IMR-90 (cell line): ENCODE data around the gene VPS13A. TPM values are rescaled to one million over a fixed set of nuclear protein-coding genes. Genes with fewer than 3 reads are reported as not detected.
"Not testable (repeated sequence)": the region's sequence is repeated elsewhere in the genome, so short reads cannot be mapped to it uniquely, and the experiment has no call there.

ENCODE experiments used
- ATAC-seq: fragments of 200-7000 bp; cut with Tn5 transposase; 2 replicates; pipeline ENCODE4 v1.9.1; 2020; ENCODE audit warnings: low read depth, mild to moderate bottlenecking, moderate library complexity
- BruUV-seq: library from RNA; stranded (reverse); fragments of 400-500 nt; replicated peaks from 2 replicates; lab custom pipeline; 2021; lab: Mats Ljungman, UMichigan
- CTCF ChIA-PET: fragments of 300-600 bp; formaldehyde crosslinking; extraction: SDS; loops from one replicate; lab custom pipeline; 2021; ENCODE audit warnings: antibody characterized with exemption; lab: Yijun Ruan, JAX
- POLR2A ChIA-PET: fragments of 300-600 bp; sonication (Branson Sonifier 250); formaldehyde crosslinking; loops from one replicate; lab custom pipeline; 2022; ENCODE audit warnings: antibody characterized with exemption; ENCODE audit not compliant: unreplicated experiment; lab: Charles Lee
- DNase-seq: peaks from one replicate; pipeline ENCODE4 v3.0.0; 2013
- H2AFZ ChIP-seq: replicated peaks from 2 replicates; pipeline ENCODE3; 2013; ENCODE audit warnings: low read length, mild to moderate bottlenecking; ENCODE audit not compliant: poor library complexity
- H2AK5ac ChIP-seq: 2 replicates; pipeline ENCODE4 v1.6.1; 2013; ENCODE audit warnings: low read depth, low read length, inconsistent platforms
- H2AK9ac ChIP-seq: replicated peaks from 2 replicates; pipeline ENCODE3; 2013; ENCODE audit warnings: mild to moderate bottlenecking, low read depth, low read length, moderate library complexity; ENCODE audit not compliant: poor library complexity
- H2BK120ac ChIP-seq: 2 replicates; pipeline ENCODE4 v1.6.1; 2013; ENCODE audit warnings: low read depth, low read length, inconsistent platforms
- H2BK15ac ChIP-seq: 3 replicates; pipeline ENCODE4 v1.6.1; 2013; ENCODE audit warnings: low read depth, low read length, inconsistent platforms
- H2BK20ac ChIP-seq: 2 replicates; pipeline ENCODE4 v1.6.1; 2013; ENCODE audit warnings: low read depth, mild to moderate bottlenecking, inconsistent platforms, low read length, moderate library complexity
- H2BK5ac ChIP-seq: 2 replicates; pipeline ENCODE4 v1.6.1; 2013; ENCODE audit warnings: mild to moderate bottlenecking, low read depth, low read length, inconsistent platforms; ENCODE audit not compliant: poor library complexity, severe bottlenecking
- H3K14ac ChIP-seq: replicated peaks from 2 replicates; pipeline ENCODE4 v1.6.1; 2013; ENCODE audit warnings: low read depth, low read length, inconsistent platforms
- H3K18ac ChIP-seq: 2 replicates; pipeline ENCODE4 v1.6.1; 2013; ENCODE audit warnings: low read depth, low read length, control low read depth
- H3K23ac ChIP-seq: 2 replicates; pipeline ENCODE4 v1.6.1; 2013; ENCODE audit warnings: low read depth, low read length, inconsistent platforms
- H3K27ac ChIP-seq: 2 replicates; pipeline ENCODE4 v1.5.1; 2013; ENCODE audit warnings: mild to moderate bottlenecking, control low read depth, low read length; ENCODE audit not compliant: insufficient read depth
- H3K27me3 ChIP-seq: 2 replicates; pipeline ENCODE4 v1.6.1; 2013; ENCODE audit warnings: low read length; ENCODE audit not compliant: control insufficient read depth, insufficient read depth
- H3K36me3 ChIP-seq: 2 replicates; pipeline ENCODE4 v1.6.1; 2013; ENCODE audit warnings: low read length, mixed read lengths; ENCODE audit not compliant: control insufficient read depth, insufficient read depth
- H3K4ac ChIP-seq: 2 replicates; pipeline ENCODE4 v1.6.1; 2013; ENCODE audit warnings: low read depth, low read length, inconsistent platforms
- H3K4me1 ChIP-seq: 2 replicates; pipeline ENCODE4 v1.6.1; 2013; ENCODE audit warnings: low read length, mixed read lengths; ENCODE audit not compliant: control insufficient read depth, insufficient read depth
- H3K4me2 ChIP-seq: 2 replicates; pipeline ENCODE4 v1.6.1; 2013; ENCODE audit warnings: low read depth, mild to moderate bottlenecking, control low read depth, low read length, moderate library complexity
- H3K4me3 ChIP-seq: 2 replicates; pipeline ENCODE4 v1.5.1; 2013; ENCODE audit warnings: low read depth, mild to moderate bottlenecking, control low read depth, low read length, moderate library complexity; ENCODE audit not compliant: insufficient read depth
- H3K56ac ChIP-seq: 2 replicates; pipeline ENCODE4 v1.6.1; 2013; ENCODE audit warnings: low read length, inconsistent platforms; ENCODE audit not compliant: insufficient read depth; ENCODE audit errors: extremely low read depth
- H3K79me1 ChIP-seq, 2 experiments: 2 replicates each; pipeline ENCODE4 v1.6.1; 2013; ENCODE audit warnings: low read length in 2 of 2, inconsistent platforms in 1 of 2, low read depth in 1 of 2
- H3K9ac ChIP-seq: 2 replicates; pipeline ENCODE4 v1.6.1; 2013; ENCODE audit warnings: low read depth, low read length, control low read depth
- H3K9me1 ChIP-seq: 2 replicates; pipeline ENCODE4 v1.6.1; 2013; ENCODE audit warnings: low read length, inconsistent platforms; ENCODE audit not compliant: insufficient read depth
- H3K9me3 ChIP-seq: 2 replicates; pipeline ENCODE4 v1.6.1; 2013; ENCODE audit warnings: low read length; ENCODE audit not compliant: control insufficient read depth, insufficient read depth
- H4K20me1 ChIP-seq: 2 replicates; pipeline ENCODE4 v1.6.1; 2013; ENCODE audit warnings: low read length, inconsistent platforms; ENCODE audit not compliant: insufficient read depth
- H4K5ac ChIP-seq: 2 replicates; pipeline ENCODE4 v1.6.1; 2013; ENCODE audit warnings: mild to moderate bottlenecking, low read depth, low read length, control low read depth
- H4K8ac ChIP-seq, 2 experiments: 2 replicates each; pipeline ENCODE4 v1.6.1; 2013; ENCODE audit warnings: low read depth in 2 of 2, low read length in 2 of 2, control low read depth in 1 of 2, inconsistent platforms in 1 of 2
- H4K91ac ChIP-seq: 2 replicates; pipeline ENCODE4 v1.6.1; 2013; ENCODE audit warnings: low read depth, low read length, inconsistent platforms; ENCODE audit not compliant: insufficient read depth
- WGBS, 2 experiments: methylation state at CpG; one replicate each; pipeline versions ENCODE4 v1.1.5 to v1.1.7; 2013; ENCODE audit warnings: missing lambda C conversion rate in 2 of 2; ENCODE audit not compliant: insufficient read length in 1 of 2; ENCODE audit errors: extremely low coverage in 2 of 2; 5-methylcytosine and 5-hydroxymethylcytosine counted together
- dilution Hi-C: fragments of 300-500 bp; cut with HindIII; formaldehyde crosslinking; loops from one replicate; pipeline ENCODE4 v1.14.3; 2018; ENCODE audit warnings: low sequenced_read_pairs; ENCODE audit not compliant: unreplicated experiment
- in situ Hi-C: fragments of 300-500 bp; cut with MboI; formaldehyde crosslinking; loops from 3 replicates; pipeline ENCODE4 v1.14.3; 2019; ENCODE audit warnings: low sequenced_read_pairs, inconsistent platforms, mixed read lengths
- intact Hi-C: fragments of 100-400 bp; cut with micrococcal nuclease; formaldehyde crosslinking; loops from 2 replicates; pipeline ENCODE4 v1.10.0; 2022
- polyA plus RNA-seq, 3 experiments: library from polyadenylated mRNA; depleted of rRNA; stranded (reverse); fragments of >200 nt; gene quantifications; 2 replicates each; pipeline ENCODE4 v1.2.3, GENCODE V29; 2012; ENCODE audit warnings: low replicate concordance in 1 of 3
- total RNA-seq: library from RNA; depleted of rRNA; stranded (reverse); fragments of >200 nt; gene quantifications from 2 replicates; pipeline ENCODE4 v1.2.3, GENCODE V29; 2012

The VPS13A gene
- total and polyA plus RNA-seq, 2 of the 4 experiments (the other 2 are of a cell fraction) = 10.4 to 26.5 TPM

DNA sequence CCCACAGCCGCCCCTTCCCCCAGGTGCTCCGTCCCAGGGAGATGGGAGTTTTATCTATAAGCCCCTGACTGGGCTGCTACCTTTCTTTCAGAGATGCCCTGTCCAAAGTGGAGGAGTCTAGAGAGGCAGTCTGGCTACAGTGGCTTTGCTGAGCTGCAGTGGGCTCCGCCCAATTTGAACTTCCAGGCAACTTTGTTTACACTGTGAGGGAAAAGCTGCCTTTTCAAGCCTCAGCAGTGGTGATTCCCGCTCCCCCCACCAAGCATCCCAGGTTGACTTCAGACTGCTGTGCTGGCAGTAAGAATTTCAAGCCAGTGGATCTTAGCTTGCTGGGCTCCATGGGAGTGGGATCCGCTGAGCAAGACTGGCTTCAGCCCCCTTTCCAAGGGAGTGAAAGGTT lies 90.4 kb downstream of the VPS13A start:
- H3K27me3 ChIP-seq, H4K8ac ChIP-seq, H2BK20ac ChIP-seq, H2AFZ ChIP-seq, H3K79me1 ChIP-seq, in situ Hi-C loops, H4K91ac ChIP-seq, POLR2A ChIA-PET, H3K4ac ChIP-seq, H3K36me3 ChIP-seq, H2BK15ac ChIP-seq, H2AK9ac ChIP-seq, H4K20me1 ChIP-seq, H3K4me2 ChIP-seq, H3K18ac ChIP-seq, H3K9ac ChIP-seq, H4K5ac ChIP-seq, H2BK5ac ChIP-seq, intact Hi-C loops, H2BK120ac ChIP-seq, H3K27ac ChIP-seq, H3K9me3 ChIP-seq, H3K14ac ChIP-seq, BruUV-seq, dilution Hi-C loops, CTCF ChIA-PET, H3K4me3 ChIP-seq, H3K9me1 ChIP-seq, H3K4me1 ChIP-seq, DNase-seq, H3K23ac ChIP-seq, H3K56ac ChIP-seq, H2AK5ac ChIP-seq: not testable (repeated sequence)
- ATAC-seq = 0 out of 2 replicates have a peak, but pooled peaks have one; percentile 29
- no CpG with 5 or more reads among the region's 5 CpGs for WGBS, 2 experiments
